HG03139 (cell line): ENCODE data around the gene ARL15.
"Not testable (repeated sequence)": the region's sequence is repeated elsewhere in the genome, so short reads cannot be mapped to it uniquely, and the experiment has no call there.

Experiments
- ATAC-seq: cut with Tn5 transposase; IDR thresholded peaks from one replicate; pipeline ENCODE4 v1.9.1; 2021; ENCODE audit not compliant: unreplicated experiment

ARL15 gene

GRCh38 chr5:53997736-53998627 is 312.4 kb downstream of the ARL15 start:
- no peak for ATAC-seq

- ATAC-seq = no peak
These were observed 314.4 kb downstream of the ARL15 start for GRCh38 chr5:53996008-53996407.

GRCh38 chr5:53994148-53994547 is 316.2 kb downstream of the ARL15 start:
- ATAC-seq = no peak

DNA sequence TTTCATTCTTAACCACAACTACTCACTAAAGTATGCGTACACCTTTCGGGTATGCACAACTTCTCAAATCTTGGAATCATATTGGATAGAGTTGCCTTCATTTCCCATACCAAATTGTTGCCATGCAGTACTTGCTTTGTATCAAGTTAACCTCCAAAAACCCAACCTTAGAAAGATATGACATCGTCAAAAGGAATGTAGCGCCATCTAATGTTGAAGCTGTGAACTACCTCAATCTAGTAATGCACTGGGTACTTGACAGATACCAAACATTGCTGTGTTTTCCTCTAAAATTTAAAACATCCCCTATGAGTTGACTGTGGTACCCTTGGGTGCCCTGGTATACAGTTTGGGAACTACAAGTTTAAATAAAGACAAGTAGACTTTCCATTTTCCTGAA is 318.4 kb downstream of the ARL15 start:
- no peak for ATAC-seq

DNA sequence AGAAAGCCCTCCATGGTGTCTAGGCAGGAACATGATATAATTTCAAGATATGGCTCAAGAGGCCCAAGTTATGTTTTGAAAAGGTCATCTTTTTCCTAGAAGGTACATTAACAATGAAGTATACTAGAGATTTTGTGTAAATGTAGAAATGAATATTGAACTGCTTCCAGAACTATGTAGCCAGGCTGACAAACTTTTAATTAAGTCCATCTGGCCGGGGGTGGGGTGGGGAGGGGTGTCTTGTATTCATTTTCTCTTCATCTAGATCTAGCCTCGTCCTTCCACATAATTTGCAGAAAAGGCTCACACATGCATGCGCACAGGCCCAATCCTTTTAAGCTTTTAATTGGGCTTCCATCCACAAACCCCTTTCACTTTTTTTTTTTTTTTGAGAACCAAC is 323.3 kb downstream of the ARL15 start:
- ATAC-seq = no peak

DNA sequence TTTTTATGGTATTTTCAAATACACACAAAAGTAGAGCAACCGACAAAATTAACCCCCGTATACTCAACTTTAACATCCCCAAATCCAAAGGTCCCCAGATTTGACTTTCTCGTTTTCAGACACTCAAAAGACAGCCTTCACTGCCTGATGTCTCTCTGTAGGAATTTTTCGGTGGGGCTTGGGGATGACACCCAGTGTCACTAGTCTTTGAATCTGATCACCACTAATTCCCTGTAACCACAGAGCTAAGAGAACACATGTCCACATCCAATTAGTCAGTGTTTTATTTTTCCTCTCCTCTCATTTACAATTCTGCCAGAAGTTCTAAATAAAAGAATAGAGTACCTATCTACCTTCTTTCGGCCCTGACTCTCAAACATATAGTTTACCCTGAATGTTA is 324.6 kb downstream of the ARL15 start:
- no peak for ATAC-seq

DNA sequence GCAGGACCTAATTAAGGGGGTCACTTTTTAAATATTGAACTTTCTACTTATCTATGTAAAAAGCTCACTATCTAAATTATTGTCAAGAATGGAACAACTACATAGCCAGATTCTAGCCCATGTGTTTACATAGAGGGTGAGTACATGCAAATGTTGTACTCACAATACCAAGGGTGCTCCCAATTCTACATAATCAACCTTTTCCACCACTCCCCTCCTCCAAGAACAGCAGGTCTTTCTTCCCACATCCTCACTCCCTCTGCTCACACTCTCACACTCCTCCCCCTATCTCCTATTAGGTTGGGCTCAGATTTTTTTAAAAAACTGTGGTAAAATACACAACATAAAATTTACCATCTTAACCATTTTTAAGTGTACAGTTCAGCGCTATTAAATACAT is 325.4 kb downstream of the ARL15 start:
- ATAC-seq = no peak

DNA sequence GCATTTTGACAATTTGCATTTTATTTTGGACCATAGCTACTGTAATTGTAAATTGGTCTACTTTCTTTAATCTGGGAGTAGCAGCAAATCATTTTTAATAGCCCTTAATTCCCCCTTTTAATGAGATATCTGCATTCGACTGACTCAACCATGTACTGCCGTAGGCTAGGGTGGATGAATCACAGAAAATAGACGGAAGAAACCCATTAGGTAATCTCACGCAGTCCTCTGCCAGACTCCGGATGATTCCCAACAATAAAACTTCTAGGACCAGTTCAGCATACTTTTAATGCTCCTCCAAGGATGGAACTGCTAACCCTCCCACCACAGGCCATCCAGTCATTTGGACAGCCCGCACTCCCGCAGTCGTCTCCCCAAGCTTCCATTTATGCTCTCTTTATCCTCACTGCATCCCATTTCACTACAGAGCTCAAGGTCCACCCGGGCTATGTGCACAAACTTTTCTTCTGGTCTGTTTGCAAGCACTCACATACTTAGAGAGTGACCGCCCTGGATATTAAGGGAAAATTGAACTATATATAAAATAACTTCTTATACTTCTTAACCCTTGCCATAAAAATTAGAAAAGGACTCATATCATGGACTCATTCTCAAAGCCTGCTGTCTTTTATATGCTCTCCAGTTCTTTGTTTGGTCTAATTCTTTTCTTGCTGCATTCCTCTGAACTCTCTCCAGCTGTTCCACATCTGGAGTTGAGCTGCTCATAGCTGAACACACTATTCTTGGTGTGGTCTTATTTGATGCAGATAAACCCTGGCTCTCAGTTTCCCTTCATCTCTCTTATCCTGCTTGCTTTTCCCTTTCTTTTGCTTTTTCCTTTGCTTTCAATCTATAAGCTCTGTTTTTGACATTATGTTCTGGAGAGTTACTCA is 326.6 kb downstream of the ARL15 start:
- no peak for ATAC-seq

GRCh38 chr5:53982319-53982718 is 328.1 kb downstream of the ARL15 start:
- not testable (repeated sequence) for ATAC-seq

- ATAC-seq = no peak
These were observed 330.3 kb downstream of the ARL15 start for GRCh38 chr5:53980061-53980460.

- no peak for ATAC-seq
These were observed 336.4 kb downstream of the ARL15 start for GRCh38 chr5:53974021-53974420.

- no peak for ATAC-seq
These were observed 338.1 kb downstream of the ARL15 start for GRCh38 chr5:53972314-53972713.

GRCh38 chr5:53971551-53971950 is 338.8 kb downstream of the ARL15 start:
- no peak for ATAC-seq

GRCh38 chr5:53971131-53971530 is 339.2 kb downstream of the ARL15 start:
- no peak for ATAC-seq

- ATAC-seq = no peak
These were observed 339.9 kb downstream of the ARL15 start for GRCh38 chr5:53970475-53970874.

DNA sequence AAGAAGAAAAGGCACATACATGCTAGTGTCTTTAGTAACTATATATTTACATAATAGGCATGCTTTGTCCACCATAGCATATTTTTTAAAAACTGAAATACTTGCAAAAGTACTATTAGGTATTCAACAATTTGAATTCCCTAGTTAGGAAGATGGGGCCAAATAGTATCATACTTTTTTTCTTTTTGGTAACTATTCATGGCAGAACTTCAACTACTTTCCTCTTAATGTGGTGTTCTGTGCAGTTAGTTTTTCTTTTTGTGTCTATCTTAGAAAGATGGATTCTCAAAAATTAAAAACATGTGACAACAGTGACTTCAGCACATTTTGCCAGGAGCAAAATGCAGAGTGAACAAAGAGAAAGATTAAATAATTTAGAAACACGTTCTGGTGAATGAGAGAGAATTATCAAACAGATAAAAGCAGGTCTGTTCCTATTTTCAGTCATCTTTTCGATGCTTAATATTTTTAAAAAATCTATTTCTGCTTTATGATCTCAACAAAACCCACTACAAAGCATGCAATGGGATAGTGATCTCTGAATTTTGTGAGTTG is 341.1 kb downstream of the ARL15 start:
- no peak for ATAC-seq

GRCh38 chr5:53965459-53965858 is 344.9 kb downstream of the ARL15 start:
- ATAC-seq = no peak

- no peak for ATAC-seq
These were observed 346.4 kb downstream of the ARL15 start for GRCh38 chr5:53963958-53964357.

DNA sequence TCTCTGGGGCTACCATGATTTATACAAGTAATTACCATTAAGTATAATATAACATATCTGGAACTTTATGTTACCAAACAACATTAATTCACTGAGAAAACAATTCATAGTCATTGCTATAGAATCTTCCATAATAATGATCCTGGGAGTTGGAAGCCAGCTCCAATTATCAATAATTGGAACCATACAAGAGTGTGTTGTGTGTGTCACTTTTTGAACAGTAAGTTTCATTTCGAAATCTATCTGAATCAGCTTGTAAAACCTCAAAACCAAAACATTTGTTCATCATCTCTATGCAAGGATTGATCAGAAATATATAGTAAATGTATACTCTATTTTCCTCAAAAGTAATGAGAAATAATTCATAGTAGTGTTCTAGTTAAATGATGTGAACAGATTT is 348.1 kb downstream of the ARL15 start:
- ATAC-seq = no peak

DNA sequence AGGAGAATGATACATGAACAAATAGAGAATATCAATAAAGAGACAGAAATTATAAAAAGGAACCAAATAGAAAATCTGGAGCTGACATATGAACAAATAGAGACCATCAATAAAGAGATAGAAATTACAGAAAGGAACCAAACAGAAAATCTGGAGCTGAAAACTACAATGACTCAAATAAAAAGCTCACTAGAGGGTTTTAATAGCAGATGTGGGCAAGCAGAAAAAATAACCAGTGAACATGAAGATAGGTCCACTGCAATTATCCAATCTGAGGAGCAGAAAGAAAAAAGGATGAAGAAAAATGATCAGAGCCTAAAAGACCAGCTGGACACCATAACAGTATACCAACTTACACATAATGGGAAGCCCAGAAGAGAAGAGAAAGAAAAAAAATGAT is 353.7 kb downstream of the ARL15 start:
- no peak for ATAC-seq

DNA sequence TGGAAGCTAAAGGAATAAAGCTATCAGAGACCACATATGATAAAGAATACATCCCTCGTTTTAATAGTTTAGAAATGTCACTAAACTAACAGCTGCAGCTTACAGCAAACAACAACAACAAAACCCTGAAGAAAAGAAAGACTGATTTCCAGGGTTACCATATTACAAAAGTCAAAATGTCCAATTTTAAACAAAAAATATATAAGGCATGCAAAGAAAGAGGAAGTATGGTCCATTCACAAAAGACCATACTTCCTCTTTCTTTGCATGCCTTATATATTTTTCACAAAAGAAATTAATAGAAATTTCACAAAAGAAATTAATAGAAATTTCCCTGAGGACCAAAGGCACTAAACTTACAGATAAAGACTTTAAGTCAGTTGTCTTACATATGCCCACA is 354.2 kb downstream of the ARL15 start:
- no peak for ATAC-seq

DNA sequence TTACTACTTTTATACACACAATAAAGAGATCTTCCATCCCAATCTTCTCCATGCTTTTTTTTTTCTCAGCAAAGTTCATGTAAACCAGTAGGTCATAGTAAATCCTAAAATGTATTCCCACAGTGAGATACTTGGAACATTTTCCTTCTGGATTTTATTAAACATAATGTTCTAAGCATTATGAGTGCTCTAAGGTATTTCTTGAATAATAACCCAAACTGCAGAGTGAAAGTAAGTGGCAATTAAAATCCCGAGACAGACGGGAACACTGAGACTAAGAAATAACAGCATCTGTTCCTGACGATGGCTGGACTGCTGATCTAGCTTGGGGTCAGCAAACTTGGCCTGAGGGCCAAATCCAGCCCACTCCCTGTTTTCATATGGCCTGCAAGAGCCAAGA is 359.8 kb downstream of the ARL15 start:
- ATAC-seq = no peak
